ENCODE measurements around the gene KIAA1217. TPM values are rescaled to one million over a fixed set of nuclear protein-coding genes. Genes with fewer than 3 reads are reported as not detected.
A peak's percentile ranks its signal among the peaks of the same experiment; 100 is the strongest.
"Not testable (repeated sequence)": the region's sequence is repeated elsewhere in the genome, so short reads cannot be mapped to it uniquely, and the experiment has no call there.

The KIAA1217 gene
- total RNA-seq, 1 experiment from 2014 or later = 5.2 TPM

DNA sequence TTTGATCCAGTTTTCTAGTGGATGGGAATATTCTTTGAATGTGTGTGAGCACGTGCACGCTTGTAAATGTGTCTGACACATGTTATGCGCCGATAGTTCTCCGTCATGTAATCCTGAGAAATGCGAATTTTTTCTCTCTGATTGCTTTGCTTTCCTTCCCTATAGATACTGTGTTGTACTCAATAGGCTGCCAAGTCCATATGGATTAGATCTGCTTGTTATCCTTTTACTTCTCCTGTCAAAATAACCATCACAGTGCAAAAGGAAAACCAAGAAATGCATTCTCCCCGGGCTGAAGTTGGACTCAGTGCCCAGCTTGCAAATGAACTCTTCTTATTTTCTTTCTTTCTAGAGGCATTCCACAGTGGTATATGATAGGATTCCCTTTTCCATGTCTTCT, 131.9 kb downstream of the KIAA1217 start:
- DNase-seq (ENCODE audit: low spot score) = no peak

DNA sequence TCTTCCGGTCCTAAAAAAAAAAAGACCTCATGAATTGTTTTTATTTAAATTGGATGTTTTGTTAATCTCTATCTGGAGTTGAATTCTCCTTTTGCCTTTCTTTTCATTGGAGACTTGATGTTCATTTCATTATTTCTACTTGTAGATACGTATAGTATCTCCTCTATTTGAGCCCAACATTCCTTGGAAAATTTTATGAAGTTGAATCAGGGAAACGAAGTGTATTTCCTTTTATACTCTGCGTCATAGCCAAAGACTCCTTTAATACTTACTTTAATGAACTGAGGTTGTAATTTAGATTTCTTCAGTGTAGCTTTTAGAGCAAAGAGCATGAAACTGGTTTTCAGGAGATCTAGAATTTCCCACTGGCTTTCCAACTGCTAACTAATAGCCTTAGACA, 132.4 kb downstream of the KIAA1217 start:
- no peak for DNase-seq (ENCODE audit: low spot score)

DNA sequence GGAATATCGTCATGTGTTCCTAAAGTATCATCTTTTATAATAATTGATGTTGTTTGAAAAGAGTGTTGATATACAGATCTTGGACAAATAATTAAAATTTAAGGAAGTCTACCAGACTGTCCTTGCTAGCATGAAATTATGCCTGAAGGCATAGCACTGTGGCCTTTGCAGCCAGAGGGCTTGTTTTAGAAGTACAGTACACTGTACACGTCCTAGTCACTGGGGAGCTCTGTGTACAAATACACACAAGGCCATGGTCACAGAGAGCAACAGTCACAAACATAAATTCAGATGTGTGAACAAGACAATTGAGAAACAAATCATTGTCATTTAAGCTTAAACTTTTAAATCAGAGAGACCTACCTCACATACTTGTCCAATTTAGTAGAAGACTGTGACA, 133.0 kb downstream of the KIAA1217 start:
- no peak for DNase-seq (ENCODE audit: low spot score)

DNA sequence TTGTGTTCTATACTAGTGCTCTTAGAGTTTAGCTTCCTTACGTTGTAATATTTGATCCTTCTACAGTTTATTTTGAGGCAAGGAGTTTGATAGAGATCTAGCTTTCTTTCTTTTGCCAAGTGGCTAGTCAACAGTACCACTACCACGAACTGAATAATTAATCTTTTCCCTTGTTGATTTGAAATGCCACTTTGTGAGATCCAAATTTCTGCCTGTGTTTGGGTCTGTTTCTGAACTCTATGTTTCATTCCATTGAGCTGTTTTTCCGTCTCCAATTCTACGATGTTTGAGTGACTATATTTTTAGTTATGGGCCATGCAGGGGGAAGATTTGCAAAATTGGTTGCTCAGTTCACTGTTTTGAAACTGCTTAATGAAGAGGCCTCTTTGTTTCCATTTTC, 134.7 kb downstream of the KIAA1217 start:
- DNase-seq (ENCODE audit: low spot score) = no peak

DNA sequence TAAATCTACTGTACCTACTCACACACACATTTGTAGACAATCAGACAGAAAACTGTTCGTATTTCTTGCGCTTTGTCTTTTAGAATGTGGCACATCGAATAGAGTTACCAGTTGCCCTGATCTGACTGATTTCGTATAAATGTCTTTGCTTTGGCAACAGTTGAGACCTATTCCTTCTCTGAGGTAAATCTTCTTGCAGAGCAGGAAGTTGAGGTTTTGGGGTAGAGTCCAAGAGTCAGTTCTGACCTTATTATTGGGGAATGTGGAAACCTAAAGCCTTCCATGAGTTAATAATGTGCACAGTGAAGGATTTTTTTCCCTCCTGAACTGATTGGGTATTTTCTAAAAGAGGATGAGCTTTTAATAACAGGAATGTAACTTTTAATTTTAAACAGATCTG, 135.3 kb downstream of the KIAA1217 start:
- peak; percentile 87 for DNase-seq (ENCODE audit: low spot score)

DNA sequence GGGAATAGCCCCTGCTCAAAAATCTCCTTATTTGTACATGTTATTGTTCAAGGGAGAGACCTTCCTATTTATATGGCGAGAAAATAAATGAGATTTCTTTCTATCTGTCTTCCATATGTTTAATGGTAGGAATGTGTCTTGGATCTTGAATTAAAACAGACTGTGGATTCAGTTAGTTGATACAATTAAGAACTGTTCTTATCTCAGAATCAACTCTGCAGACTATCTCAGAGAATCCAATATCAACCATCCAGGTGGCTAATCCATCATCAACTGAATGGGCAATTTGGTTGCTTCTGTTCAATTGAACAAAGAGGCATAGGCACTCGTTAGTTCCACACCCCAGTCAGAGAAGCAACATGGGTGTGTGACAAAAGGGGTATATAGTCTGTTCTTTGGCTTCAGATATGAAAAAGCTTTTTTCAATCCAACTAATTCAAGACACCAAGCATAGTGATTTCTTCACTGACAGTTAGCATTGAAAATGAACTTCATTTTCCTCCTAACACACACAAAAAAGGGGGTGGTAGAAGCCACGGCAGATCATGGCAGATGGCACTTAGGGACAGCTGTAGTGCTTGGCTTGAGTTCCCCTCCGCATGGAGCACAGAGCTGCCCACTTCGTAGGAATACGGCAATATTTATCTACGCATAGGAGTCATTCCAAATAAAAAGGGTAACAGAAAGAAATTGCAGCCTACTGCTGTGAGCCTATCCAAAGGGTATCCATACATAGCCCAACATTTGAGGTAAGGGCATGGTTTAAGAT, 135.9 kb downstream of the KIAA1217 start:
- DNase-seq (ENCODE audit: low spot score) = no peak

DNA sequence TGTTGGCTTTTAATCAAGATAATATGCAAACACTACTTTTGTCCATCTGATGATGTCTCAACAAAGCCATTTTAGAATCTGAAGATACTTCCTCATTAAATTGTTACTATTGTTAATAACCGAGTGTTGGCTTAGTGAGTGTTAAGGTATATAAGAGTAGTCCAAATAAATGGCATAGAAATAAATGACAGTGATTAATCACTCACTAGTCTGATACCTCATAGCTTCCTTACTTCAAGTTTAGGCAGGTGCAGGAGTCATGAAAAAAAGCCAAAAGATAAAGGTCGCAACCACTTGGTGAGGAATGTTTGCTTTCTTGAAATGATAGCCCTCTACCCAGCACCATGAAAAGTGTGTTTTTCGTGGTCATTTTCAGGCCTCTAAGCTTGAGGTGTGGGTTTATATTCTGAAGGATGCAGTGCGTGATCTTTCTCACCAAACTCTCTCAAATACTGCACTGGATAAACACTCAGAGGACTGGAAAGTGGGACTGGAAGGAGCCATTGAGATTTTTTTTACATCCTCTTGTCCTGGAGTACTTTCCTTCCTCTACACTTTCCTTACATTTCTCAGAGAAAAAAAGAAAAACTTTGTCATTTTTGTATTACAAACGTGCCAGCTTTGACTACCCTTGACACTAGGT, 138.1 kb downstream of the KIAA1217 start:
- no peak for DNase-seq (ENCODE audit: low spot score)

DNA sequence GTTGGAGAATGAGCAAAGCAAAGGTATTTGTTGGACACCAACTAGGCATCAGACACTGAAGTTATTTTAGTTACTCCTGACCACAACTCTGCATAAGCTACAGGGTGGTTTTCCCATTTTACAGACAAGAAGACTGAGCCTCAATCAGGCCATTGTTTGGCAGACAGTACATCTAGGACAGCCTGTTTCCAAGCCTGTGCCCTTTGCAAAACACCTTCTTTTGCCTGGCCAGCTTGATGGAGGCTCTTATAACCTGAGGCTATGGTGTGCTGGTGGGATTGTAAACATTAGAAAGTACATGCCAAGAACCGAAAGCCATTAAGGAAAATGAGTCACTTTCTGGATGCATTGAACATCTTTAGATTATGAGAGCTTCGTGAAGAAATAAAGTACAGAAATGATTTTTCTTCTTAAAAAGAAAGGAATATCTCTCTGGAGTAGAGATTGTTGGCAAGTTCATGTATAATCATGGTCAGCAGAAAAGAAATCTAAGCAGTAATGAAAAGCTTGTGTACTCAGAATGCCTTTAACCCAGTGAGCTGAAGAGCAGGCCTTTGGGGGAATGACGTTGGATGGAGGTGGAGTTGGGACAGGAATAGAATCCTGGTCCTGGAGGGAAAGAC, 140.6 kb downstream of the KIAA1217 start:
- DNase-seq (ENCODE audit: low spot score) = peak; percentile 76

DNA sequence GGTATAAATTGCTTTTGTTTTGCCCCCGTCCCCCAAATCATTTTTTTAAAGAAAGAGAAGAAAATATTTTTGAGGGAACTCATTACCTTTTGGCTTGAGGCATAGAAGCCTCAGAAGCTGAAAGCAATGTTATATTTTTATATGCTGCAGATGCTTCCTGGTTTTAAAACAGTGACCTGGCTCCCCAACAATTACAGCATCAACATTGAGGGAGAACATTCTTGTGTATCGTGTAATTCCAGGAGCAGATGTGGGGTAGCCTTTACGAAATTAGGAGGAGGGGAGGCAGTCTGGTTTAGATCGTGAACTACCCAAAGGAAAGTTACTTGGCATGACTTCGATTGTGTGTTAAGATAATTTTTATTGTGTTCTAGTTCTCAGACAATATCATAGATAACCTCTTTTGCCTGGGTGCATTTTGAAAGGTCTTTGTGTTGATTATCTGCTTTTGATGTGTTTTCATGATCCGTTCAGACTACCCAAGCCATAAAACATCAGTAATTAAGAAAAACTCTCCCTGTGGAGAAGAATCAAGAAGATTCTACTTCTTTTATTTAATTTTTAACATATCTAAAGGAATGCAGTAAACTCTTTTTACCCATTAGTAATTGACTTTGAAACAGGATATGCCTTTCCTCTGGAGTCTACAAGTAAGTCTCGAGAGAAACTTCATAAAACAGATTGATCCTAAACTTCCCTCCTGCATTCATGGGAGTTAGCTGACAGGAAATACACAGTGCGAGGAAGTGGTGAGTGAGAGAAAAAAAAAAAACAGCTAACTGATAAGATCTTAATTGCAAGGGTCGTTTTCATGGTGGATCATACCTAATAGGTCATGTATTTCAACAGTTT, 141.4 kb downstream of the KIAA1217 start:
- peak; percentile 10 for DNase-seq (ENCODE audit: low spot score)

DNA sequence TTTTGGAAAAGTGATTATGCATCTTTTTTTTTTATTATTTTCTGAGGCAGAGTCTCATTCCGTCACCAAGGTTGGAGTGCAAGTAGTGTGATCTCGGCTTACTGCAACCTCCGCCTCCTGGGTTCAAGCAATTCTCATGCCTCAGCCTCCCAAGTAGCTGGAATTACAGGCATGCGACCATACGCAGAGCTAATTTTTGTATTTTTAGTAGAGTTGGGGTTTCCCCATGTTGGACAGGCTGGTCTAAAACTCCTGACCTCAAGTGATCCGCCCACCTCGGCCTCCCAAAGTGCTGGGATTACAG, 141.9 kb downstream of the KIAA1217 start:
- not testable (repeated sequence) for DNase-seq (ENCODE audit: low spot score)

DNA sequence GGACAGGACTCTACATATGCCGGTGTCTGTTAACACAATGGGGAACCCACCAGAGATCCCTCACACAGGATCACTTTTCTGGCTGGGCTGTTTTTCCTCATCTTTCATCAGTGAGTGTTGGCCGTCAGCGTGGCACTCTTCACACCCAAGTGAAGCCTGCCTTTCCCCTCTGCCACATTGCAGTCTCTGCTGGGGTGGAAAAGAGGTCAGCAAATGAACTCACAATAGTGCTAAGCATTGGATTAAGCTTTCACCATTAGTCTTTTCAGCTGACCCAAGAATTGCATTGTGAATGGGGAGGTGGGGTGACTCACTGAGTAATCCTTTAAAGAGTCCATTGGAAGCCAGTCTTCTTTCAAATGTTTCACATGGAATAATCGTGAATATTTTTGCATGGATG, 143.0 kb downstream of the KIAA1217 start:
- no peak for DNase-seq (ENCODE audit: low spot score)

DNA sequence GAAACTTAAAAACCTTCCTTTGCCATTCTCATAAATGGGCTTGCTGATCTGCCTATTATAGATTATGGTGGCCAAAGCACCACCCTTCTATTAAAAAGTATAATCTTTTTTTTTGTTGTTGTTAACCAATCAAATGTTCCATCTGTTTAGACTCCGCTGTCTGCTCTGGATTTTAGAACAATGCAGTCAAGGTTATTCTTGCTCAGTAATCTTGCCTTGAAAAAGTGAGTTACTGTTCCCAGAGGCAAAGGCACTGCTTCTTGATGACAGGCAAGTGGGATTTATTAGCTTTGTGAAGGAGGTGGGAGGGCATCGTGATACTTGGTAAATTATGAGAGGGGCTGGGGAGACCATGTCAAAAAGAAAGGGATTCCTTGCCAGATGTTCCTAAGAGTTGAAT, 143.5 kb downstream of the KIAA1217 start:
- DNase-seq (ENCODE audit: low spot score) = no peak

DNA sequence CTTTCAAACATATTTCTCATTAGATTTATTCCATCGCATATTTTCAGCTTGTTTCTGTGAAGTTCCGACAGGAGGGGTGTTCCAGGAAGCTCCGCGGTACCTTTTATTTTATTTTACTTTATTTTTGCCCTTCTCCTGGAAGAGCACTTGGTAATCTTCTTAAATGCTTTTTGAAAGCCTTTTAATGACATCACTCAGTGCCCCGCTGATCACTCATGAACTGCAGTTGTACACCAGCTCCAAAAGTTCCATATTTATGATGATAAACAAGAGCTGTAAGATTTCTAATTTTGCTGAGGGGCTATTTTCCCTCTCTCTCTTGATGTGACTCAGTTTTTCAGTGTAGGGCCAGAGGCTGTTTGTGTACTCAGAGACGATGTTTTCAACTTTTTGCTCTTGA, 144.4 kb downstream of the KIAA1217 start:
- DNase-seq (ENCODE audit: low spot score) = no peak

DNA sequence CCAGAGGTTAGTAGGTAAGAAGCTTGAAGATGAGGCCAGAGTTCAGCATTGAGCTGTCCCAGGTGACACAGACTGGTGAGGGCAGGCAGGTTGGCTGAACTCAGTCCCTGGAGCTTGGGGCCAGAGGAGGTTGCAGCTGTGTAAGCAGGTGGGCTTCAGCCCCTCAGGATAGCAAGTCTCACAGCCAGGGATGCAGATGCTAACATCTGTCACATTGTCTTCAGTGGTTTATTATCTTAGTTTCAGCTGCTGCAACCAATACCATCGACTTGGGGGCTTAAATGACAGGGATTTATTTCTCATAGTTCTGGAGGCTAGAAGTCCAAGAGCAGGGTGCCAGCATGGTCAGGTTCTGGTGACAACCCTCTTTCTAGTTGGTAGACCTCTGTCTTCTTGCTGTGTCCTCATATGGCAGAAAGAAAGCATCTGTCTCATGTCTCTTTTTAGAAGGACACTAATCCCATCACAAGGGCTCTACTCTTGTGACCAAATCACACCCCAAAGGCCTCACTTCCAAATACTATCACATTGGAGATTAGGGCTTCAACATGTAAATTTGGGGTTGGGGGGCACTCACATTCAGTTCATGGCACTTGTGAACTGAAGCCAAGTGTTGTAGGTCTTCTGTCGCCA, 146.2 kb downstream of the KIAA1217 start:
- no peak for DNase-seq (ENCODE audit: low spot score)

DNA sequence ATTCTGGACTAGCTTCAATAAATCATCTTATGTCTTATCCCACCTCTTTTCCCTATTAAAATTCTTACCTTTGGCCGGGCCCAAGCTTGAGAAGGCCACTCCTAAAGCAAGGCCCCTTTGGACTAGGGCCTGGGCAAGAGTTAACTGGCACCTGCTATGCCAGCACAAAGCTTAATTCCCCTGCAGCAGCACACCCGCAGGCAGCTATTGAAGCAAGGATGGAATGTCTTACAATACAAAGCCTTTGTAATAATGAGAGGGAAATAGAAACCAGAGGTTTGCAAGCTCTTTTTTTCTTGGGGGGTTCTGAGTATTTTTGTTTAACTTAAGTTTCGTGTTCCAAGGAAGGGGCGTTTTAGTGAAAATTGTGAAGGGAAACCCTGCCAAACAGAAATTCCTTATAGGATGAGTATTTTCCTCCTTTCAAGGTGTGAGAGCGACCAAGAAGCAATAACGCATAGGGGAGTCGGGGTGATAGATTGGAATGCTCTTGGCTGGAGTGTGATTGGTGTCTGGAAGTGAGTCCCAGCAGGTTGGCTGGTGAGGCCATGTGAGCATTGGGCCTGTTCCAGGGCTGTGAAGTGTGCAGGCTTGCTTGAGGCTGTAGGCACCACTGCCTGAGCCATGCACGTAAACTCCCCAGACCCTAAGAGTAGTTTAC, 148.5 kb downstream of the KIAA1217 start:
- no peak for DNase-seq (ENCODE audit: low spot score)

DNA sequence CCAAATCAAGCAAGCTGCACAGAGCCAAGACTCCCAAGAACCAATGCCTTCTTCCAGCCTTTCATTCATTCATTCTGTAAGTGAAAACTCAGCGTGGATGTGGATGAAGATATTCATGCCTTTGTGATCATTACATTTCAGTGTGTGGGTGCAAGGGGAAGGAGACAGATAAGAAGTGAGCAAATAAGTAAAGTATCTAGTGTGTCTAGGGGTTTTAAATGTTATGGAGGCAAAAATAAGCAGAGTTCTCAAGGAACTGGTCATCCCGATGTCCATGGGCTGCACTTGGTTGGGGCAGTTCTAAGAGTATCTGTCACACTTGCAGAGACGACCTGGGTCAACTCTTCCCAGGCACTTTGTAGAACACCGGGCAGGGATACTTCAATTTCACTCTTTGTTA, 149.1 kb downstream of the KIAA1217 start:
- no peak for DNase-seq (ENCODE audit: low spot score)

DNA sequence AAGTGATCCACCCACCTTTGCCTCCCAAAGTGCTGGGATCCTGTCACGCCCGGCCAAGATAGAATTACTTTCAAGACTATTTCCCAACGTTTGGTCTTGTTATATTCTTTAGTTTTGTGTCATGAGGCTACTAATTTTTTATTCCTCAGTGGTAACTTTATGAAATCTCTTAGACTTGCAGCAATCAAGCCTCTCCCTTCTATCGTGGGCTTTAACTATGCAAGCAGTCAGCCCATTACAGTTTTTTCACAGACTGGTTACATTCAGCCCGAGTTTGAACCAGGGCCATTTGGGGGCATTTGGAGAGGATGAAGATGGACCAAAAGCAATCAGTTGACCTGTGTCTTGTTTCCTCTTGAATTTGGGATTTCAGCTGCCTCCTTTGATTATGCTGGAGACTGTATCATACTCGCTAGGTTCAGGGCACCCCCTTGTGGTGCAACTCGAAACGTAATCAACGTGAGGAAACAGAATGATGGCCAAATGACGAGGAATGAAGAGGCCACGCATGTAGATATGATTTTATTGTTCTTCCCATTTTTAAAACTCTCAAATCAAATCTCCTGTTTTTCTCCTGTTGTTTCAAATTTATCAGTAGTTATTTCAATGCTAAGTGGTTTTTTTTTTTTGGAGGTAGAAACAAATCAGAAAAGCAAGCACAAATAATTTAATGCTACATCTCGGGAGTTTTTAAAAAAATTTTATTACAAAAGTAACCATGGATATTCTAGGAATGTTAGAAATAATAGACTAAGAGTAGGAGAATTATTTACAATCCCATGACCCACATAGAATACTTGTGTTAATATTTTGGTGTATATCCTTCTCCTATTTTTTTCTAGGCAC, 151.6 kb downstream of the KIAA1217 start:
- peak; percentile 44 for DNase-seq (ENCODE audit: low spot score)

DNA sequence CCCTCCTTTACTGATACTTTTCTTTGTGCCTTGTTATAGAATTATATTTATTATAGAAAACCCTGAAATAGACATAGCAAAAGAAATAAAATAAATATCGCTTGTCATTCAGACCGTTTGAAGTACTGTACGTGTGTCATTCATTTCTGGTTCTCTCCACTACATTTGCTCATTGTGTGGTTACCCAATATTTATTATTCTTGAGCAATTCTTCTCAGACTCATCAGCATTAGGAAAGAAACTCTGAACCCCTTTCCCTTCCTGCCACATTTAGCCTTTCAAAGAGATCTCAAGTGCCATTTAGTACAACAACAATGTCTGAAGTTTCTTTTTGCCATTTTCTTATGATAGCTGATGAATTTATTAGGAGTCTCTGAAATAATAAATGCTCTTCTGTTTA, 154.1 kb downstream of the KIAA1217 start:
- DNase-seq (ENCODE audit: low spot score) = no peak

DNA sequence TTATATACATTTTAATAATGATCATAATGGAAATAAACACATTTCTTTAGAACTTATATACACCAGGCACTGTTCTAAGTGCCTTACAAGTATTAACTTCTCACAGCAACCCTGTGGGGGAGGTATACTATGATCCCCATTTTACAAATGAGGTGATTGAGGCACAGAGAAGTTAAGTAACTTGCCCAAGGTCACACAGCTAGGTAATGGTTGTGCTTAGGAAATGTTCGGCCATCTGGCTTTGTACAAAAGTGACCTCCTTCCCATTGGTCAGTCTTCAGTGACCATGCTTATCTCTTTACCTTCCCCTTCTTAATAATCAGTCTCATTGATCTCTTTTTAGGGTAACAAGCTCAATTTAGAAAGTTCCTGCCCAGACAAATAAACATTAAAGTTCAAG, 158.8 kb downstream of the KIAA1217 start:
- no peak for DNase-seq (ENCODE audit: low spot score)

DNA sequence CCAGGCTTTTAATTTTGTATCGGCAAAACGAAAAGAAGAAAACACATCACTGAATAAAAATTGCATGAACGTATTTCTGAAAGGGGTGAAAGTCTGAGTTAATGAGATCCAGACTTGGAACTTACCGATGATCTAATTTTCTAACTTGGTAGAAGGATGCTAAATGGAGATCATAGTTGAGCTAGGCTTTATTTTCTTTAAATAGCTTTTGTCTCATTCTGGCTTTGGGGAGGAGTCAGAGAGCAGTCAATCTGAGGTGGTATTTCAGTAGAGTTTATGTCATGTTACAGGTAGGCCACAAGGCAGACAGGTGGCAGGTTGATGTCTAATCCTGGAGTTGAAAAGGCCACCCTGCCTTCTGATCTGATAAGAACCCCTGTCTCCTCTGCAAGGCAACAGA, 161.9 kb downstream of the KIAA1217 start:
- no peak for DNase-seq (ENCODE audit: low spot score)

All from H4 (cell line).